Upper lobe of left lung (tissue), 4 donors: ENCODE results near the gene MRM3.

Experiments
- CTCF ChIP-seq, 6 experiments: fragments of 450-650 bp in 4 of 6; fragments of 200-600 bp in 2 of 6; sonication (generic) in 2 of 6; IDR thresholded peaks; one replicate each; pipeline ENCODE4 v1.5.1; 2016 to 2019; ENCODE audit warnings: antibody characterized with exemption in 6 of 6
- POLR2A ChIP-seq, 4 donors: fragments of 450-650 bp; IDR thresholded peaks; one replicate each; pipeline ENCODE4 v1.5.1; 2016 to 2017; ENCODE audit warnings: antibody characterized with exemption in 4 of 4, mild to moderate bottlenecking in 2 of 4

GRCh38 chr17:799261-799660 is 17.1 kb downstream of the MRM3 start:
- TF ChIP-seq CTCF (IDR thresholded peaks at IDR 0.05), result no peak
- TF ChIP-seq POLR2A (IDR thresholded peaks at IDR 0.05), result no peak
